ENCODE data around the gene CTIF. TPM values are rescaled to one million over a fixed set of nuclear protein-coding genes. Genes with fewer than 3 reads are reported as not detected.

Gene CTIF
- total RNA-seq, 1 experiment from 2014 or later, result 26.5 TPM

DNA sequence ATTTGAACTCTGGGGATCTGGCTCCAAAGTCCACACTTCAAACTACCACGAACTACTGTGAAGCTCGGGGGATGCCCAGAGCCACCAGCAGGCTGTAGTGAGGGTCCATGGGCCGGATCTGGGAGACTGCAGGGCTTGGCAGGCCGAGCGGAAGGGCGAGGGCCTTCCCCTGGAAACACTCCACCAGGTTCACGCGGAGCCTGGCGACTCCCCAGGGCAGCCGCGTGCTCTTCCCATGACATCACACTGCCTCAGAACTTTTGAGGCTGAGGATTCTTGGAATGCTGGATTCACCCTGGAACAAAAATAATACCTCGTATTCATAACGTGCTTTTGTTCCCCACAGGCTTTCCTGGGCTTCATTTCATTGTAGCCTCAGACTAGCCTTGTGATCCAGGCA lies 210.9 kb downstream of the CTIF start:
- BruUV-seq (replicated peaks), result no TSS peak
- Histone ChIP-seq H3K4me3 (ENCODE audit: low read depth in 2 of 2, low read length in 2 of 2) (no peak overlapping the region), H3K27ac (ENCODE audit: low read length) (no peak overlapping the region), H3K4me1 (ENCODE audit: control insufficient read depth, insufficient read depth, low read length) (no peaks in the 10 kb centered on the region), H3K9me3 (ENCODE audit: control insufficient read depth, insufficient read depth, low read depth, low read length) (no peaks in the 10 kb centered on the region), H3K27me3 (ENCODE audit: control insufficient read depth, insufficient read depth, low read length) (no peaks in the 10 kb centered on the region), H3K36me3 (ENCODE audit: control insufficient read depth, insufficient read depth, low read length) (no peaks in the 10 kb centered on the region)
- TF ChIP-seq SIN3A (IDR thresholded peaks at IDR 0.05; ENCODE audit: borderline replicate concordance, insufficient read depth, low read depth, low read length) (no peak), POLR2AphosphoS5 (IDR thresholded peaks at IDR 0.05; ENCODE audit: low read depth, low read length) (no peak), TCF7L2 (IDR thresholded peaks at IDR 0.05; ENCODE audit: low read depth, low read length) (no peak)
- TF ChIP-seq, protein P1, sequence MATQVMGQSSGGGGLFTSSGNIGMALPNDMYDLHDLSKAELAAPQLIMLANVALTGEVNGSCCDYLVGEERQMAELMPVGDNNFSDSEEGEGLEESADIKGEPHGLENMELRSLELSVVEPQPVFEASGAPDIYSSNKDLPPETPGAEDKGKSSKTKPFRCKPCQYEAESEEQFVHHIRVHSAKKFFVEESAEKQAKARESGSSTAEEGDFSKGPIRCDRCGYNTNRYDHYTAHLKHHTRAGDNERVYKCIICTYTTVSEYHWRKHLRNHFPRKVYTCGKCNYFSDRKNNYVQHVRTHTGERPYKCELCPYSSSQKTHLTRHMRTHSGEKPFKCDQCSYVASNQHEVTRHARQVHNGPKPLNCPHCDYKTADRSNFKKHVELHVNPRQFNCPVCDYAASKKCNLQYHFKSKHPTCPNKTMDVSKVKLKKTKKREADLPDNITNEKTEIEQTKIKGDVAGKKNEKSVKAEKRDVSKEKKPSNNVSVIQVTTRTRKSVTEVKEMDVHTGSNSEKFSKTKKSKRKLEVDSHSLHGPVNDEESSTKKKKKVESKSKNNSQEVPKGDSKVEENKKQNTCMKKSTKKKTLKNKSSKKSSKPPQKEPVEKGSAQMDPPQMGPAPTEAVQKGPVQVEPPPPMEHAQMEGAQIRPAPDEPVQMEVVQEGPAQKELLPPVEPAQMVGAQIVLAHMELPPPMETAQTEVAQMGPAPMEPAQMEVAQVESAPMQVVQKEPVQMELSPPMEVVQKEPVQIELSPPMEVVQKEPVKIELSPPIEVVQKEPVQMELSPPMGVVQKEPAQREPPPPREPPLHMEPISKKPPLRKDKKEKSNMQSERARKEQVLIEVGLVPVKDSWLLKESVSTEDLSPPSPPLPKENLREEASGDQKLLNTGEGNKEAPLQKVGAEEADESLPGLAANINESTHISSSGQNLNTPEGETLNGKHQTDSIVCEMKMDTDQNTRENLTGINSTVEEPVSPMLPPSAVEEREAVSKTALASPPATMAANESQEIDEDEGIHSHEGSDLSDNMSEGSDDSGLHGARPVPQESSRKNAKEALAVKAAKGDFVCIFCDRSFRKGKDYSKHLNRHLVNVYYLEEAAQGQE (IDR thresholded peaks at IDR 0.05; ENCODE audit: insufficient read depth in 1 of 2, low read depth in 2 of 2, low read length in 1 of 2), result no peak
- TF ChIP-seq, protein P2, sequence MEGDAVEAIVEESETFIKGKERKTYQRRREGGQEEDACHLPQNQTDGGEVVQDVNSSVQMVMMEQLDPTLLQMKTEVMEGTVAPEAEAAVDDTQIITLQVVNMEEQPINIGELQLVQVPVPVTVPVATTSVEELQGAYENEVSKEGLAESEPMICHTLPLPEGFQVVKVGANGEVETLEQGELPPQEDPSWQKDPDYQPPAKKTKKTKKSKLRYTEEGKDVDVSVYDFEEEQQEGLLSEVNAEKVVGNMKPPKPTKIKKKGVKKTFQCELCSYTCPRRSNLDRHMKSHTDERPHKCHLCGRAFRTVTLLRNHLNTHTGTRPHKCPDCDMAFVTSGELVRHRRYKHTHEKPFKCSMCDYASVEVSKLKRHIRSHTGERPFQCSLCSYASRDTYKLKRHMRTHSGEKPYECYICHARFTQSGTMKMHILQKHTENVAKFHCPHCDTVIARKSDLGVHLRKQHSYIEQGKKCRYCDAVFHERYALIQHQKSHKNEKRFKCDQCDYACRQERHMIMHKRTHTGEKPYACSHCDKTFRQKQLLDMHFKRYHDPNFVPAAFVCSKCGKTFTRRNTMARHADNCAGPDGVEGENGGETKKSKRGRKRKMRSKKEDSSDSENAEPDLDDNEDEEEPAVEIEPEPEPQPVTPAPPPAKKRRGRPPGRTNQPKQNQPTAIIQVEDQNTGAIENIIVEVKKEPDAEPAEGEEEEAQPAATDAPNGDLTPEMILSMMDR (IDR thresholded peaks at IDR 0.05), result no peak
- DNase-seq (ENCODE audit: low read depth, low spot score) (no peak), ATAC-seq (no peak)
- ChIA-PET CTCF (no interaction called here), POLR2A (no interaction called here)
- intact Hi-C loops (cut with micrococcal nuclease; ENCODE audit: unreplicated experiment), result no loop called here
- in situ Hi-C loops (cut with HindIII; ENCODE audit: low pct_unique_long_range_greater_than_20kb, low sequenced_read_pairs), result no loop called here

DNA sequence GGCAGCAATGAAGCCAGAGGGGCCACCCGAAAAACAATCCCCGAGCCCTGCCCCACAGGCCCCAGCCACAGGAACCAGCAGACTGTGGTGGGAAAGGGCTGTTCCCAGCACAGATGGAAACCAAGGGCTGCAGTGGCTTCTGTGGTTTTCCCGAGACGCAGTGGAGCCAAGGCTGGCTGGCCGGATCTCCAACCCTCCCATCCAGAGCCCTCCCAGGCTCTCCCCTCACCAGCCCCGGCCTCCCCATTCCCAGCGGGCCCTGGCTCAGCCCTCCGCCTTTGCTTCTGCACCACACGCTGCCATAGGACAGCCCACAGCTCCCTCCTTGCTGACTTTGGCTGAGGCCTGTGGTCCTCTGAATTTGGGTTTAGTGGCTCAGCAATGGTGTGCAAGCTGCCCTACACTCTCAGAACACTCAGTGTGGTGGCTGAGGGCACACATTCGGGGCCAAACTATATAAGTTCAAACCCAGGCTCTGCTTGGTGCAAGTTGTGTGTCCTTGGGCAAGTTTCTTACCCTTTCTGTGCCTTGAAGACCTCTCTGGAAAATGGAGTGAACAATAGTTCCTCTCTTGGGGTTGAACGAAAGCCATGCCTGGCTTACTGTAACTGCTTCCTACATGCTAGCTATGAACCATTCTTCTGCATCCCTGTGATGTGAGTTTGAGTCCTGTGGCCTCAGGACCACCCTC lies 211.8 kb downstream of the CTIF start:
- no peak for ATAC-seq
- in situ Hi-C loops (cut with HindIII; ENCODE audit: low pct_unique_long_range_greater_than_20kb, low sequenced_read_pairs), result no loop called here
- TF ChIP-seq POLR2AphosphoS5 (IDR thresholded peaks at IDR 0.05; ENCODE audit: low read depth, low read length) (no peak), TCF7L2 (IDR thresholded peaks at IDR 0.05; ENCODE audit: low read depth, low read length) (no peak), SIN3A (IDR thresholded peaks at IDR 0.05; ENCODE audit: borderline replicate concordance, insufficient read depth, low read depth, low read length) (no peak)
- TF ChIP-seq, protein P1 (IDR thresholded peaks at IDR 0.05; ENCODE audit: insufficient read depth in 1 of 2, low read depth in 2 of 2, low read length in 1 of 2), result no peak
- TF ChIP-seq, protein P2 (IDR thresholded peaks at IDR 0.05), result no peak
- BruUV-seq (replicated peaks), result no TSS peak
- Histone ChIP-seq H3K27ac (ENCODE audit: low read length) (no peak overlapping the region), H3K9me3 (ENCODE audit: control insufficient read depth, insufficient read depth, low read depth, low read length) (no peaks in the 10 kb centered on the region), H3K4me1 (ENCODE audit: control insufficient read depth, insufficient read depth, low read length) (no peaks in the 10 kb centered on the region), H3K4me3 (ENCODE audit: low read depth in 2 of 2, low read length in 2 of 2) (no peak overlapping the region), H3K36me3 (ENCODE audit: control insufficient read depth, insufficient read depth, low read length) (no peaks in the 10 kb centered on the region), H3K27me3 (ENCODE audit: control insufficient read depth, insufficient read depth, low read length) (no peaks in the 10 kb centered on the region)
- ChIA-PET CTCF (no interaction called here), POLR2A (no interaction called here)
- no peak for DNase-seq (ENCODE audit: low read depth, low spot score)
- intact Hi-C loops (cut with micrococcal nuclease; ENCODE audit: unreplicated experiment), result no loop called here
